Stimulated activated CD8-positive, alpha-beta memory T cell treated with anti-CD3 and anti-CD28 coated beads, Interleukin-7, amount 100 ng/mL, for 48 hours (primary cell): Measurements from ENCODE around the gene CDAN1.
"Not testable (repeated sequence)": the region's sequence is repeated elsewhere in the genome, so short reads cannot be mapped to it uniquely, and the experiment has no call there.

Experiments used
- DNase-seq, 2 donors: peaks; one replicate each; pipeline ENCODE4 v3.0.0-alpha.2; 2020; ENCODE audit warnings: low read depth in 1 of 2; ENCODE audit errors: extremely low read depth in 1 of 2

The CDAN1 gene

GRCh38 chr15:42736793-42737528, at the start of gene CDAN1:
CDAN1 (minus strand) TSS chr15:42737128; CDS start chr15:42737102, 26 bp downstream.
- peak; percentile 87 to 90 for DNase-seq

GRCh38 chr15:42785569-42785968, 48.6 kb upstream of the CDAN1 start:
- DNase-seq = no peak

GRCh38 chr15:42784705-42785104, 47.8 kb upstream of the CDAN1 start:
- no peak for DNase-seq

DNA sequence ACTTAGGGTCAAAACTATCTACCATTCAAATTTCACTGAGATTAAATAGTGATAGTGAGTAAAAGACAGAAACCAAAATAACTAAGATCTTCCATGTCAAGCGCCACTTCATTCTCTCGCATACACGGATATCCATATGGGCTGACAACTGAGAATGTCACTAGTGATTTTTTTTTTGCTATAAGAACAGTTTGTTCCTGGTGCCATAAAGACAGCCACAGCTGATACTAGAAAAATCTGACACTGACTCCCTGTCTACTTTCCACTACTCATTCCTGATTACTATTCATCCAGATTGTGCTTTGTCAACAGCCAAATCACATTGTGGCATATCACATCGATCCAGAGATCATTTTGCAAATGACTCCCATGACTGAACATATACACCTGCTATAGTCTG, 45.8 kb upstream of the CDAN1 start:
- DNase-seq = no peak

GRCh38 chr15:42775416-42775815, 38.5 kb upstream of the CDAN1 start:
- DNase-seq = no peak

DNA sequence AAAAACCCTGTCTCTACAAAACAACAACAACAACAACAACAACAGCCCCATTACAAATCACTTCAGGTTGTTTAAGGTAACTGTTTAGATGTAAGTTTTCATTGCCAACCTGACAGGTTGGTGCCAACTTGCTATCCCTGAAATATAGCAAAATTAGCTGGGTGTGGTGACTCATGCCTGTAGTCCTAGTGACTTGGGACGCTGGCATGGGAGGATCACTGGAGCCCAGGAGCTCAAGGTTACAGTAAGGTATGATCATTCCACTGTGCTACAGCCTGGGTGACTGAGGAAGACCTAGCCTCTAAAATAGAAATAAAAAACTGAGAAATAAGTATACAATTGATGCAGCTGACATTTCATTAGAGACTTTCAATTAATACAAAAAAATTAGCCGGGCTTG, 36.0 kb upstream of the CDAN1 start:
- no peak for DNase-seq

DNA sequence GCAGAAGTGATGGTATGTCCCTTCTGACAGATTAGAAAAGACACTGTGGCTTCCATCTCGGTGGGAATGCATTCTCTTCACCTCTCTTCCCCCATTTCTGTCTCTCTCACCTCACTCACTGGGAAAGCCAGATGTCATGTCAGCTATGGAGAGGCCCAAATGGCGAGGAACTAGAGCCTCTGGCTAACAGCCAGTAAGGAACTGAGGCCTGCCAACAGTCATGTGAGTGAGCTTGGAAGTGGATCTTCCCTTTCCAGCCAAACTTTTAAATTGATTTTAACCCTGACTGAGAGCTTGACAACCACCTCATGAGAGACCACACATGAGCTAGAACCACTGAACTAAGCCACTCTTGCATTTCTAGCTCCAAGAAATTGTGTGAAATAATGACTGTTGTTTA, 35.2 kb upstream of the CDAN1 start:
- DNase-seq = no peak

- not testable (repeated sequence) for DNase-seq
Measured at GRCh38 chr15:42766109-42766508, 29.2 kb upstream of the CDAN1 start.

- DNase-seq = not testable (repeated sequence)
Measured at GRCh38 chr15:42764154-42764731, 27.3 kb upstream of the CDAN1 start.

- DNase-seq = not testable (repeated sequence)
Measured at GRCh38 chr15:42761813-42762212, 24.9 kb upstream of the CDAN1 start.

DNA sequence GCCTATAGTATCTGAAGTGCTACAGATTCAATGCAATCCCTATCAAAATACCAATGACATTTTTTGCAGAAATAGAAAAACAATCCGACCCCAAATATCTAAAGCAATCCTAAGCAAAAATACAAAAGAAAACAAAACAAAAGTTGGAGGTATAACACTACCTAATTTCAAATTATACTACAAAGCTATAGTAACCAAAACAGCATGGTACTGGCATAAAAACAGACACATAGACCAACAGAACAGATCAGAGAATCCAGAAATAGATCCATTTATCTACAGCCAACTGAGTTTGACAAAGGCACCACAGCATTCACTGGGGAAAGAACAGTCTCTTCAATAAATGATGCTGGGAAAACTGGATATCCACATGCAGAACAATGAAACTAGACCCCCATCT, 23.8 kb upstream of the CDAN1 start:
- DNase-seq = no peak

GRCh38 chr15:42759093-42759492, 22.2 kb upstream of the CDAN1 start:
- DNase-seq = no peak

DNA sequence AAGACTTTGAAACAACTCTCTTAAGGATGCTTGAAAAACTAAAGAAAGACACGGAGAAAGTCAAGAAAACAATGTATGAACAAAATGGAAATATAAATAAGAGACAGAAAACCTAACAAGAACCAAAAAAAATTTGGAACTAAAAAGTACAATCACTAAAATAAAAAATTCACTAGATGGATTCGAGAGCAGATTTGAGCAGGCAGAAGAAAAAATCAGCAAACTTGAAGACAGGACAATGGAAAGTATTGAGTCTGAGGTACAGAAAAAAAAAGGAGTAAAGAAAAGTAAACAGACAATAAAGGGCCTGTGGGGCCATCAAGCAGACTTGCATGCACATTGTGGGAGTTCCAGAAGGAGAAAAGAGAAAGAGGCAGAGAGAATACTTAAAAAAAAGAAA, 13.4 kb upstream of the CDAN1 start:
- DNase-seq = no peak

DNA sequence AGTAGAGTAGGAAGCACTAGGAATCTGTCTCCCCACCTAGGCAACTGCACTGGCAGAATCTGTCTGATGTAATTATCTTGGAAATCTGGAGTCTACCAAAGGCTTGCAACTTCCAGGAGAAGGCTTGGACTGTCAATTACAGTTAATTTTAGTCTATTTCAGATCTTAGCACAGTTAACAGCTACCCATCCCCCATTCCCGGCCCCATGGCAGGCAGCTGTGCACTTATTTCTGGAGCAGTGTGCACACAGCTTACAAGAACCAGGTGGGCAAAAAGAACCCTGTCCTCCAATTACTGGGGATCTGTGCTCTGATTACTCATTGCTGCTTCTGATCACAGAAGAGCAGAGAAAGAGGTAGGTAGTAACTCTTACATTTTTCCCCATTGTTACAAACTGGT, 12.3 kb upstream of the CDAN1 start:
- no peak for DNase-seq

GRCh38 chr15:42744195-42744594, 7.3 kb upstream of the CDAN1 start:
- DNase-seq = no peak

DNA sequence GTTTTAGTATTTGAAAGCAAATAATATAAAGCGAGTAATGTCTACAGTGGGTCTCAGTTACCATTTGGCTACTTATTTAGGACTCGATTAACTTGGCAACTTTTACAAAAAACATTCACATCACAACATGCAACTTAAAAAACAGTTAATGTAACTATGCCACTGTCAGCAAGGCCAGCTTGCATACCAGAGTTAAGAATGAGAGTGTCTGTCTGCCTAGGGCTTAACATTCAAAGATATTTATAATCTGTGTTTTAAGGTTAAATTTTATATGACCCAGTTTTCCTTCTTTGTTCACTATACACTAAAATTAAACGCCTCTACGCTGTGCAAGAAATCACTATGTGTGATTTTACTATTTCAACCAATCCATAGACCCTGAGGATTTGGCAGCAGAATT, 5.2 kb upstream of the CDAN1 start:
- DNase-seq = no peak

GRCh38 chr15:42741710-42742109, 4.8 kb upstream of the CDAN1 start:
- no peak for DNase-seq

GRCh38 chr15:42737529-42738328, 801 bp upstream of the CDAN1 start:
- DNase-seq = no peak

GRCh38 chr15:42736178-42736792, 643 bp downstream of the CDAN1 start:
- no peak for DNase-seq

GRCh38 chr15:42735382-42736165, 1.4 kb downstream of the CDAN1 start:
- no peak for DNase-seq
